AG09319 (cell line): ENCODE results near the gene SCAF11.
A peak's percentile ranks its signal among the peaks of the same experiment; 100 is the strongest.
"Not testable (repeated sequence)": the region's sequence is repeated elsewhere in the genome, so short reads cannot be mapped to it uniquely, and the experiment has no call there.

ENCODE experiments used
- DNase-seq: peaks from one replicate; pipeline ENCODE4 v3.0.0-alpha.2; 2010; ENCODE audit warnings: low read depth; ENCODE audit errors: extremely low read depth
- TF ChIP-seq, protein P1 (sequence below): IDR thresholded peaks from 2 replicates; pipeline ENCODE4 v1.5.1; 2011; ENCODE audit warnings: low read depth, mild to moderate bottlenecking, inconsistent platforms, low read length, moderate library complexity

The SCAF11 gene

GRCh38 chr12:46005151-46005797 is 14.9 kb upstream of the SCAF11 start:
- no peak for DNase-seq
- TF ChIP-seq, protein P1, sequence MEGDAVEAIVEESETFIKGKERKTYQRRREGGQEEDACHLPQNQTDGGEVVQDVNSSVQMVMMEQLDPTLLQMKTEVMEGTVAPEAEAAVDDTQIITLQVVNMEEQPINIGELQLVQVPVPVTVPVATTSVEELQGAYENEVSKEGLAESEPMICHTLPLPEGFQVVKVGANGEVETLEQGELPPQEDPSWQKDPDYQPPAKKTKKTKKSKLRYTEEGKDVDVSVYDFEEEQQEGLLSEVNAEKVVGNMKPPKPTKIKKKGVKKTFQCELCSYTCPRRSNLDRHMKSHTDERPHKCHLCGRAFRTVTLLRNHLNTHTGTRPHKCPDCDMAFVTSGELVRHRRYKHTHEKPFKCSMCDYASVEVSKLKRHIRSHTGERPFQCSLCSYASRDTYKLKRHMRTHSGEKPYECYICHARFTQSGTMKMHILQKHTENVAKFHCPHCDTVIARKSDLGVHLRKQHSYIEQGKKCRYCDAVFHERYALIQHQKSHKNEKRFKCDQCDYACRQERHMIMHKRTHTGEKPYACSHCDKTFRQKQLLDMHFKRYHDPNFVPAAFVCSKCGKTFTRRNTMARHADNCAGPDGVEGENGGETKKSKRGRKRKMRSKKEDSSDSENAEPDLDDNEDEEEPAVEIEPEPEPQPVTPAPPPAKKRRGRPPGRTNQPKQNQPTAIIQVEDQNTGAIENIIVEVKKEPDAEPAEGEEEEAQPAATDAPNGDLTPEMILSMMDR: peak; percentile 27

DNA sequence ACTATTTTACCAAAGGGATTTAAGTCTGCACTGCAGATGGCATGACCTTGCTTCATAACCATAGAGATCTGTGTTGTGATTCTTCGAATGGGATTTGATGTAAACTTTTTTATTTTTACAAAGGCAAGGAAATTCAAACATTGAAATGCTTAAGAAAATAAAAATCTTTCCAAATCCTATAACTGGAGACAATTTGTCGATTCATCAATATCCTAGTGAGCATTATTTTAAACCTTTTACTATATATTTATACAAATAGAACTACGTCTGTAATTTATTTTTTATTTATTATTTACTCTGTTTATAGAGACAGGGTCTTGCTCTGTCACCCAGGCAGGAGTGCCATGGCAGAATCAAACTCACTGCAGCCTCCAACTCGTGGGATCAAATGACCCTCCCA is 14.3 kb upstream of the SCAF11 start:
- TF ChIP-seq, protein P1: no peak
- no peak for DNase-seq

DNA sequence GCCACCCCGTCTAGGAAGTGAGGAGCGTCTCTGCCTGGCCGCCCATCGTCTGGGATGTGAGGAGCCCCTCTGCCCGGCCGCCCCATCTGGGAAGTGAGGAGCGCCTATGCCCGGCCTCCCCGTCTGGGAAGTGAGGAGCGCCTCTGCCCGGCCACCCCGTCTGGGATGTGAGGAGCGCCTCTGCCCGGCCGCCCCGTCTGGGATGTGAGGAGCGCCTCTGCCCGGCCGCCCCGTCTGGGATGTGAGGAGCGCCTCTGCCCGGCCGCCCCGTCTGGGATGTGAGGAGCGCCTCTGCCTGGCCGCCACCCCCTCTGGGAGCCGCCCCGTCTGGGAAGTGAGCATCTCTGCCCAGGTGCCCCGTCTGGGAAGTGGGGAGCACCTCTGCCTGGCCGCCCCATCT is 9.7 kb upstream of the SCAF11 start:
- DNase-seq: not testable (repeated sequence)

DNA sequence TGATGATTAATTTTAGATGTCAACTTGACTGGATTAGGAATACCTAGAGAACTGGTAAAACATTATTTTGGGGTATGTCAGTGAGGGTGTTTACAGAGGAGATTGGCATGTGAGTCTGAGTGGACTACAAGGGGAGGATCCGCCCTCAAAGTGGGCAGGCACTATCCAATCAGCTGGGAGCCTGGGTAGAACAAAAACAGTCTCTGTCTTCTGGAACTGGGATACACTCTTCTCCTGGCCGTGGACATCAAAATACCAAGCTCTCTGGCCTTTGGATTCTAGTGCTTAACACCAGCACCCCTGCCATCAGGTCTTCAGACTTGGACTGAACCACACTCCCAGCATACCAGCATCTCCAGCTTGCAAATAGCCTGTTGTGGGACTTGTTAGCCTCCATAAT is 4.4 kb upstream of the SCAF11 start:
- TF ChIP-seq, protein P1: no peak
- DNase-seq: no peak

- DNase-seq: no peak
- TF ChIP-seq, protein P1: no peak
Observed at GRCh38 chr12:45991284-45992249, 1.2 kb upstream of the SCAF11 start.

DNA sequence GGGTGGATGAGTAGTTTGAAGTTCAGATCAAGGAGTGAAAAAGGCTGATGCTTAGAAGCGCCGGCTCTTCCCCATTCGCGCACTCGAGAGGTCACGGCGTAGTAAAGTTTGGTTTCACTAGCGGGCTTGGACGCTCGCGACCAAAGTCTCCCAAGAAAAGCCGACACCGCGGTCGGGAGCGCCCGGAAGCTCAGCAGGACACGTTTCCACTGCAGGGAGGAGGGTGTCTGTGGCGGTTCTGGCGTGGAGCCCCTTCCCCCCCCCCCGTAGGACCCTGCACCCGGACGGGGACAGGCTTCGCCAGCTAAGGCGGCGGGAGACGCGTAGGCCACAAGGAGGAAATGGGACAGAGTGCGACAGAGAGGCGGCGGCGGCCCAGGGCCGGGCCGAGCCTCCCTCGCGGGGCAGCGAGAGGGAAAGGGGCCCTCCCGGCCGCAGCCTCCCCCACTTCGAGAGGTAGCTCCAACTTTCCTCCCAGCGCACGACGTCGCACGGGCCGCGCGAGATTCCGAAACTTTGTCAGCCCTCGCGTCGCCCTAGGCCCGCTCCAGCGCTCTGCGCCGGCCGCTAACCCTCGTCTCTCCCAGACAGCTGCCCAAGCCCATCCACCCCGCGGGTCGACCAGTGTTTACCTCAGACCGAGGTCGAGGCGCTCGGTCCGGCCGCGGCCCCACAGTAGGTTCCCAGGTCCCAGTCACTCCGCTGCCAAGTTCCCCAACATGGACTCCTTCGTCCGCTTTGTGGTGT is 480 bp downstream of the SCAF11 start:
- DNase-seq: no peak
- TF ChIP-seq, protein P1: no peak

DNA sequence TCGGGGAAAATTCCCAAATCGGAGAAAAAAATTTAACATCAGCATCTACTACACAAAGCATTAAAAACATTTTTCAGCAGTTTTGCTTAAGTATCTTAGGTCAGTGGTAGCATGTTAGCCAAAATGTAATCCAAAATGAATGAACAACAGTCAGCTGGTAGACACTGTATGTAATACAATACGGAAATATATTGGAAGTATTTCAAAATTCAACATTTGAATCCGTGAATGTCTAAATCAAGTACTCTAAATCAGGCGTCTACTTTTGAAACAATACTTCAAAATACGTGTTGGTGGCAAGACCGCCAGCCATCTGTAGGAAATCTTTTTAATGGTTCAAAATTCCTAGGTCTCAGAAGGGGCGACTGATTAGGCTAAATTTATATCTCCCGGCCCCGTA is 1.1 kb downstream of the SCAF11 start:
- TF ChIP-seq, protein P1: no peak
- DNase-seq: no peak
